ENCODE measurements around the gene USP17L12.
"Not testable (repeated sequence)": the region's sequence is repeated elsewhere in the genome, so short reads cannot be mapped to it uniquely, and the experiment has no call there.

Gene USP17L12, protein sequence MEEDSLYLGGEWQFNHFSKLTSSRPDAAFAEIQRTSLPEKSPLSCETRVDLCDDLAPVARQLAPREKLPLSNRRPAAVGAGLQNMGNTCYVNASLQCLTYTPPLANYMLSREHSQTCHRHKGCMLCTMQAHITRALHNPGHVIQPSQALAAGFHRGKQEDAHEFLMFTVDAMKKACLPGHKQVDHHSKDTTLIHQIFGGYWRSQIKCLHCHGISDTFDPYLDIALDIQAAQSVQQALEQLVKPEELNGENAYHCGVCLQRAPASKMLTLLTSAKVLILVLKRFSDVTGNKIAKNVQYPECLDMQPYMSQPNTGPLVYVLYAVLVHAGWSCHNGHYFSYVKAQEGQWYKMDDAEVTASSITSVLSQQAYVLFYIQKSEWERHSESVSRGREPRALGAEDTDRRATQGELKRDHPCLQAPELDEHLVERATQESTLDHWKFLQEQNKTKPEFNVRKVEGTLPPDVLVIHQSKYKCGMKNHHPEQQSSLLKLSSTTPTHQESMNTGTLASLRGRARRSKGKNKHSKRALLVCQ

DNA sequence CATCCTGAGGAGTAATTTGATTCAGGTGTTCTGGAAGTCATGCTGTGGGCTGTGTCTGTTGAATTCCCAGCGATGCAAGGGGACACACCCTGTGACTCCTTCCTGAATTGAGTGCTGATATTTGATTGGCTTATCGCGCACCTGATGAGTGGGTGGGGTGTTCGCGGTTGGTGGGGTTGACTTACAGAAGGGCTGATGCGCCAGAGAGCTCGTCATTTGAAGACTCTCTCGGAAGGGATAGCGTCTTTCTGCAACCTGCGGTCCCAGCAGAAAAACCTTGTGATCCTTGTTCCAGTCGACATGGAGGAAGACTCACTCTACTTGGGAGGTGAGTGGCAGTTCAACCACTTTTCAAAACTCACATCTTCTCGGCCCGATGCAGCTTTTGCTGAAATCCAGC is at the start of gene USP17L12:
Gene USP17L12, plus strand, starts transcription at position 301 of the 400 bp plus-strand sequence. Its CDS starts 0 bp downstream, at position 301.
- not testable (repeated sequence) for H3K9ac ChIP-seq (ENCODE audit: low read length in 5 of 5)

DNA sequence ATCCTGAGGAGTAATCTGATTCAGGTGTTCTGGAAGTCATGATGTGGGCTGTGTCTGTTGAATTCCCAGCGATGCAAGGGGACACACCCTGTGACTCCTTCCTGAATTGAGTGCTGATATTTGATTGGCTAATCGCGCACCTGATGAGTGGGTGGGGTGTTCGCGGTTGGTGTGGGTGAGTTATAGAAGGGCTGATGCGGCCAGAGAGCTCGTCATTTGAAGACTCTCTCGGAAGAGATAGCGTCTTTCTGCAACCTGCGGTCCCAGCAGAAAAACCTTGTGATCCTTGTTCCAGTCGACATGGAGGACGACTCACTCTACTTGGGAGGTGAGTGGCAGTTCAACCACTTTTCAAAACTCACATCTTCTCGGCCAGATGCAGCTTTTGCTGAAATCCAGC is 9.6 kb upstream of the USP17L12 start, which contains the start of gene USP17L10:
Gene USP17L10, plus strand, starts transcription at position 301 of the 400 bp plus-strand sequence. Its CDS starts 0 bp downstream, at position 301.
- H3K9me3 ChIP-seq (ENCODE audit: control insufficient read depth in 5 of 5, low read length in 5 of 5); H3K4me1 ChIP-seq (ENCODE audit: control insufficient read depth in 5 of 5, insufficient read depth in 5 of 5, low read length in 5 of 5); H3K27me3 ChIP-seq (ENCODE audit: control insufficient read depth in 5 of 5, insufficient read depth in 4 of 5, low read length in 5 of 5); H3K36me3 ChIP-seq (ENCODE audit: control insufficient read depth in 5 of 5, insufficient read depth in 5 of 5, low read length in 5 of 5); H3K27ac ChIP-seq (ENCODE audit: low read depth, low read length); H3K4me3 ChIP-seq (ENCODE audit: low read depth in 1 of 5, low read length in 5 of 5); H3K9ac ChIP-seq (ENCODE audit: low read length in 5 of 5): not testable (repeated sequence)

More for the DNA sequence above, at the start of gene USP17L12:
- H3K4me1 ChIP-seq (ENCODE audit: control insufficient read depth in 5 of 5, insufficient read depth in 5 of 5, low read length in 5 of 5); H3K9me3 ChIP-seq (ENCODE audit: control insufficient read depth in 5 of 5, low read length in 5 of 5); H3K36me3 ChIP-seq (ENCODE audit: control insufficient read depth in 5 of 5, insufficient read depth in 5 of 5, low read length in 5 of 5); H3K27ac ChIP-seq (ENCODE audit: low read depth, low read length); H3K27me3 ChIP-seq (ENCODE audit: control insufficient read depth in 5 of 5, insufficient read depth in 4 of 5, low read length in 5 of 5); H3K4me3 ChIP-seq (ENCODE audit: low read depth in 1 of 5, low read length in 5 of 5): not testable (repeated sequence)

DNA sequence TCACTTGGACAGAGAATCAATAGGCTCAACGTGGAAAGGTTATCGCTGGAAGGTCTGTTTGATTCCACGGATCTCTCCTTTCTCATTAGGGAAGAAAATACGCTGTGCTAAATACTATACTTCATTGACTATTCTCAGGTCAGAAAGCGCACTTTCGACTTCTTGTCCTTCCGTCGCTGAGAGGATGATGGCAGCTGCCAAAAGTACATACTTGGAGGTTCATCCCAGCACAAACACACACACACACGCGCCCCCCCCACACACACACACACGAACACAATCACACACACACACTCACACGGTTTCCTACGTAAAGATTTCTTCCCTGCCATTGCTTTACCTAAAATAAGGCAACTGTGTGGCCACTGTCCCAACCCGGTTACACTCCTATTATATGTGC is 5.3 kb upstream of the USP17L12 start:
- not testable (repeated sequence) for H3K4me1 ChIP-seq (ENCODE audit: control insufficient read depth in 5 of 5, insufficient read depth in 5 of 5, low read length in 5 of 5); H3K27me3 ChIP-seq (ENCODE audit: control insufficient read depth in 5 of 5, insufficient read depth in 4 of 5, low read length in 5 of 5); H3K27ac ChIP-seq (ENCODE audit: low read depth, low read length); H3K9me3 ChIP-seq (ENCODE audit: control insufficient read depth in 5 of 5, low read length in 5 of 5); H3K36me3 ChIP-seq (ENCODE audit: control insufficient read depth in 5 of 5, insufficient read depth in 5 of 5, low read length in 5 of 5); H3K9ac ChIP-seq (ENCODE audit: low read length in 5 of 5); H3K4me3 ChIP-seq (ENCODE audit: low read depth in 1 of 5, low read length in 5 of 5)

DNA sequence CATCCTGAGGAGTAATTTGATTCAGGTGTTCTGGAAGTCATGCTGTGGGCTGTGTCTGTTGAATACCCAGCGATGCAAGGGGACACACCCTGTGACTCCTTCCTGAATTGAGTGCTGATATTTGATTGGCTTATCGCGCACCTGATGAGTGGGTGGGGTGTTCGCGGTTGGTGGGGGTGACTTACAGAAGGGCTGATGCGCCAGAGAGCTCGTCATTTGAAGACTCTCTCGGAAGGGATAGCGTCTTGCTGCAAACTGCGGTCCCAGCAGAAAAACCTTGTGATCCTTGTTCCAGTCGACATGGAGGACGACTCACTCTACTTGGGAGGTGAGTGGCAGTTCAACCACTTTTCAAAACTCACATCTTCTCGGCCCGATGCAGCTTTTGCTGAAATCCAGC is 4.8 kb upstream of the USP17L12 start, which contains the start of gene USP17L11:
Gene USP17L11, plus strand, starts transcription at position 301 of the 400 bp plus-strand sequence. Its CDS starts 0 bp downstream, at position 301.
- H3K27me3 ChIP-seq (ENCODE audit: control insufficient read depth in 5 of 5, insufficient read depth in 4 of 5, low read length in 5 of 5); H3K4me3 ChIP-seq (ENCODE audit: low read depth in 1 of 5, low read length in 5 of 5); H3K9me3 ChIP-seq (ENCODE audit: control insufficient read depth in 5 of 5, low read length in 5 of 5); H3K27ac ChIP-seq (ENCODE audit: low read depth, low read length); H3K4me1 ChIP-seq (ENCODE audit: control insufficient read depth in 5 of 5, insufficient read depth in 5 of 5, low read length in 5 of 5); H3K9ac ChIP-seq (ENCODE audit: low read length in 5 of 5); H3K36me3 ChIP-seq (ENCODE audit: control insufficient read depth in 5 of 5, insufficient read depth in 5 of 5, low read length in 5 of 5): not testable (repeated sequence)

DNA sequence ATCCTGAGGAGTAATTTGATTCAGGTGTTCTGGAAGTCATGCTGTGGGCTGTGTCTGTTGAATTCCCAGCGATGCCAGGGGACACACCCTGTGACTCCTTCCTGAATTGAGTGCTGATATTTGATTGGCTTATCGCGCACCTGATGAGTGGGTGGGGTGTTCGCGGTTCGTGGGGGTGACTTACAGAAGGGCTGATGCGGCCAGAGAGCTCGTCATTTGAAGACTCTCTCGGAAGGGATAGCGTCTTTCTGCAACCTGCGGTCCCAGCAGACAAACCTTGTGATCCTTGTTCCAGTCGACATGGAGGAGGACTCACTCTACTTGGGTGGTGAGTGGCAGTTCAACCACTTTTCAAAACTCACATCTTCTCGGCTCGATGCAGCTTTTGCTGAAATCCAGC is 4.6 kb downstream of the USP17L12 start, which contains the start of gene USP17L13:
Gene USP17L13, plus strand, starts transcription at position 301 of the 400 bp plus-strand sequence. Its CDS starts 0 bp downstream, at position 301.
- not testable (repeated sequence) for H3K4me1 ChIP-seq (ENCODE audit: control insufficient read depth in 5 of 5, insufficient read depth in 5 of 5, low read length in 5 of 5); H3K9me3 ChIP-seq (ENCODE audit: control insufficient read depth in 5 of 5, low read length in 5 of 5); H3K27me3 ChIP-seq (ENCODE audit: control insufficient read depth in 5 of 5, insufficient read depth in 4 of 5, low read length in 5 of 5); H3K4me3 ChIP-seq (ENCODE audit: low read depth in 1 of 5, low read length in 5 of 5); H3K36me3 ChIP-seq (ENCODE audit: control insufficient read depth in 5 of 5, insufficient read depth in 5 of 5, low read length in 5 of 5); H3K27ac ChIP-seq (ENCODE audit: low read depth, low read length); H3K9ac ChIP-seq (ENCODE audit: low read length in 5 of 5)

DNA sequence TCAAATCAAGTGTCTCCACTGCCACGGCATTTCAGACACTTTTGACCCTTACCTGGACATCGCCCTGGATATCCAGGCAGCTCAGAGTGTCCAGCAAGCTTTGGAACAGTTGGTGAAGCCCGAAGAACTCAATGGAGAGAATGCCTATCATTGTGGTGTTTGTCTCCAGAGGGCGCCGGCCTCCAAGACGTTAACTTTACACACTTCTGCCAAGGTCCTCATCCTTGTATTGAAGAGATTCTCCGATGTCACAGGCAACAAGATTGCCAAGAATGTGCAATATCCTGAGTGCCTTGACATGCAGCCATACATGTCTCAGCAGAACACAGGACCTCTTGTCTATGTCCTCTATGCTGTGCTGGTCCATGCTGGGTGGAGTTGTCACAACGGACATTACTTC is 10.3 kb downstream of the USP17L12 start:
- not testable (repeated sequence) for H3K9ac ChIP-seq (ENCODE audit: low read length in 5 of 5); H3K4me1 ChIP-seq (ENCODE audit: control insufficient read depth in 5 of 5, insufficient read depth in 5 of 5, low read length in 5 of 5); H3K9me3 ChIP-seq (ENCODE audit: control insufficient read depth in 5 of 5, low read length in 5 of 5); H3K27ac ChIP-seq (ENCODE audit: low read depth, low read length); H3K27me3 ChIP-seq (ENCODE audit: control insufficient read depth in 5 of 5, insufficient read depth in 4 of 5, low read length in 5 of 5); H3K36me3 ChIP-seq (ENCODE audit: control insufficient read depth in 5 of 5, insufficient read depth in 5 of 5, low read length in 5 of 5); H3K4me3 ChIP-seq (ENCODE audit: low read depth in 1 of 5, low read length in 5 of 5)

DNA sequence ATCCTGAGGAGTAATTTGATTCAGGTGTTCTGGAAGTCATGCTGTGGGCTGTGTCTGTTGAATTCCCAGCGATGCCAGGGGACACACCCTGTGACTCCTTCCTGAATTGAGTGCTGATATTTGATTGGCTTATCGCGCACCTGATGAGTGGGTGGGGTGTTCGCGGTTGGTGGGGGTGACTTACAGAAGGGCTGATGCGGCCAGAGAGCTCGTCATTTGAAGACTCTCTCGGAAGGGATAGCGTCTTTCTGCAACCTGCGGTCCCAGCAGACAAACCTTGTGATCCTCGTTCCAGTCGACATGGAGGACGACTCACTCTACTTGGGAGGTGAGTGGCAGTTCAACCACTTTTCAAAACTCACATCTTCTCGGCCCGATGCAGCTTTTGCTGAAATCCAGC is 14.1 kb downstream of the USP17L12 start, which contains the start of gene USP17L15:
Gene USP17L15, plus strand, starts transcription at position 301 of the 400 bp plus-strand sequence. Its CDS starts 0 bp downstream, at position 301.
- H3K27me3 ChIP-seq (ENCODE audit: control insufficient read depth in 5 of 5, insufficient read depth in 4 of 5, low read length in 5 of 5); H3K9me3 ChIP-seq (ENCODE audit: control insufficient read depth in 5 of 5, low read length in 5 of 5); H3K4me3 ChIP-seq (ENCODE audit: low read depth in 1 of 5, low read length in 5 of 5); H3K36me3 ChIP-seq (ENCODE audit: control insufficient read depth in 5 of 5, insufficient read depth in 5 of 5, low read length in 5 of 5); H3K9ac ChIP-seq (ENCODE audit: low read length in 5 of 5); H3K4me1 ChIP-seq (ENCODE audit: control insufficient read depth in 5 of 5, insufficient read depth in 5 of 5, low read length in 5 of 5); H3K27ac ChIP-seq (ENCODE audit: low read depth, low read length): not testable (repeated sequence)

DNA sequence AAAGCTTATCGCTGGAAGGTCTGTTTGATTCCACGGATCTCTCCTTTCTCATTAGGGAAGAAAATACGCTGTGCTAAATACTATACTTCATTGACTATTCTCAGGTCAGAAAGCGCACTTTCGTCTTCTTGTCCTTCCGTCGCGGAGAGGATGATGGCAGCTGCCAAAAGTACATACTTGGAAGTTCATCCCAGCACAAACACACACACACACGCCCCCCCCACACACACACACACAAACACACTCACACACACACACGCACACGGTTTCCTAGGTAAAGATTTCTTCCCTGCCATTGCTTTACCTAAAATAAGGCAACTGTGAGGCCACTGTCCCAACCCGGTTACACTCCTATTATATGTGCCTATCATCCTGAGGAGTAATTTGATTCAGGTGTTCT is 18.5 kb downstream of the USP17L12 start:
- H3K27ac ChIP-seq (ENCODE audit: low read depth, low read length); H3K4me3 ChIP-seq (ENCODE audit: low read depth in 1 of 5, low read length in 5 of 5); H3K9ac ChIP-seq (ENCODE audit: low read length in 5 of 5); H3K9me3 ChIP-seq (ENCODE audit: control insufficient read depth in 5 of 5, low read length in 5 of 5); H3K27me3 ChIP-seq (ENCODE audit: control insufficient read depth in 5 of 5, insufficient read depth in 4 of 5, low read length in 5 of 5); H3K4me1 ChIP-seq (ENCODE audit: control insufficient read depth in 5 of 5, insufficient read depth in 5 of 5, low read length in 5 of 5); H3K36me3 ChIP-seq (ENCODE audit: control insufficient read depth in 5 of 5, insufficient read depth in 5 of 5, low read length in 5 of 5): not testable (repeated sequence)

DNA sequence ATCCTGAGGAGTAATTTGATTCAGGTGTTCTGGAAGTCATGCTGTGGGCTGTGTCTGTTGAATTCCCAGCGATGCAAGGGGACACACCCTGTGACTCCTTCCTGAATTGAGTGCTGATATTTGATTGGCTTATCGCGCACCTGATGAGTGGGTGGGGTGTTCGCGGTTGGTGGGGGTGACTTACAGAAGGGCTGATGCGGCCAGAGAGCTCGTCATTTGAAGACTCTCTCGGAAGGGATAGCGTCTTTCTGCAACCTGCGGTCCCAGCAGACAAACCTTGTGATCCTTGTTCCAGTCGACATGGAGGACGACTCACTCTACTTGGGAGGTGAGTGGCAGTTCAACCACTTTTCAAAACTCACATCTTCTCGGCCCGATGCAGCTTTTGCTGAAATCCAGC is 23.6 kb downstream of the USP17L12 start, which contains the start of gene USP17L17:
Gene USP17L17, plus strand, starts transcription at position 301 of the 400 bp plus-strand sequence. Its CDS starts 0 bp downstream, at position 301.
- not testable (repeated sequence) for H3K4me3 ChIP-seq (ENCODE audit: low read depth in 1 of 5, low read length in 5 of 5); H3K27me3 ChIP-seq (ENCODE audit: control insufficient read depth in 5 of 5, insufficient read depth in 4 of 5, low read length in 5 of 5); H3K36me3 ChIP-seq (ENCODE audit: control insufficient read depth in 5 of 5, insufficient read depth in 5 of 5, low read length in 5 of 5); H3K9me3 ChIP-seq (ENCODE audit: control insufficient read depth in 5 of 5, low read length in 5 of 5); H3K27ac ChIP-seq (ENCODE audit: low read depth, low read length); H3K4me1 ChIP-seq (ENCODE audit: control insufficient read depth in 5 of 5, insufficient read depth in 5 of 5, low read length in 5 of 5); H3K9ac ChIP-seq (ENCODE audit: low read length in 5 of 5)

DNA sequence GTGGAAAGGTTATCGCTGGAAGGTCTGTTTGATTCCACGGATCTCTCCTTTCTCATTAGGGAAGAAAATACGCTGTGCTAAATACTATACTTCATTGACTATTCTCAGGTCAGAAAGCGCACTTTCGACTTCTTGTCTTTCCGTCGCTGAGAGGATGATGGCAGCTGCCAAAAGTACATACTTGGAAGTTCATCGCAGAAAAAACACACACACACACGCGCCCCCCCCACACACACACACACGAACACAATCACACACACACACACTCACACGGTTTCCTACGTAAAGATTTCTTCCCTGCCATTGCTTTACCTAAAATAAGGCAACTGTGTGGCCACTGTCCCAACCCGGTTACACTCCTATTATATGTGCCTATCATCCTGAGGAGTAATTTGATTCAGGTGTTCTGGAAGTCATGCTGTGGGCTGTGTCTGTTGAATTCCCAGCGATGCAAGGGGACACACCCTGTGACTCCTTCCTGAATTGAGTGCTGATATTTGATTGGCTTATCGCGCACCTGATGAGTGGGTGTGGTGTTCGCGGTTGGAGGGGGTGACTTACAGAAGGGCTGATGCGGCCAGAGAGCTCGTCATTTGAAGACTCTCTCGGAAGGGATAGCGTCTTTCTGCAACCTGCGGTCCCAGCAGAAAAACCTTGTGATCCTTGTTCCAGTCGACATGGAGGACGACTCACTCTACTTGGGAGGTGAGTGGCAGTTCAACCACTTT is 28.2 kb downstream of the USP17L12 start, which contains the start of gene USP17L18:
Gene USP17L18, plus strand, starts transcription at position 678 of the 728 bp plus-strand sequence. Its CDS starts 0 bp downstream, at position 678.
- H3K27ac ChIP-seq (ENCODE audit: low read depth, low read length); H3K4me1 ChIP-seq (ENCODE audit: control insufficient read depth in 5 of 5, insufficient read depth in 5 of 5, low read length in 5 of 5); H3K4me3 ChIP-seq (ENCODE audit: low read depth in 1 of 5, low read length in 5 of 5); H3K27me3 ChIP-seq (ENCODE audit: control insufficient read depth in 5 of 5, insufficient read depth in 4 of 5, low read length in 5 of 5); H3K9me3 ChIP-seq (ENCODE audit: control insufficient read depth in 5 of 5, low read length in 5 of 5); H3K9ac ChIP-seq (ENCODE audit: low read length in 5 of 5); H3K36me3 ChIP-seq (ENCODE audit: control insufficient read depth in 5 of 5, insufficient read depth in 5 of 5, low read length in 5 of 5): not testable (repeated sequence)

All from subcutaneous abdominal adipose tissue (tissue), 5 donors.